ENCODE results near the gene GLRX3. TPM values are rescaled to one million over a fixed set of nuclear protein-coding genes. Genes with fewer than 3 reads are reported as not detected.

GLRX3 gene
- total RNA-seq, 2 donors from 2014 or later: 51.1 to 54.6 TPM

DNA sequence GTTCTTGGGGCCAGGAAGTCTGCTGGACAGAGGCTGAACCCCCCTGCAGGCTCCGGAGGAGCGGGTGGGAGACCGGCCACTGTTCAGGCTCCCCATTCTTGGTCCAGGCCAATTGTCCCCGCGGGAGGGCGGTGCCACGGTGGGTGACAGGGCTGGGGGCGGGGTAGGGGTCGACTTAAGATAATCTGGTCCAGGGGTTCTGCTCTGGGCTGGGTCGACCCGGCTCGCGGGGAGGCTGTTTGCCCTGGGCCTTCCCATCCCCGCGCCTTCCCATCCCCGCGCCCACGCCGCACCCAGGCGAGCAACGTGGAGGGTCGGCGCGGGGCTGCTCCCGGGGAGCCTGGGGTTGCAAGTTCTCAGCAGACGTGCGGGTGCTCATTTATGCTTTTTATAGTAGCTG, 7.3 kb upstream of the GLRX3 start:
- ATAC-seq (no peak), DNase-seq (no peak)
- intact Hi-C loops (cut with DNase I, micrococcal nuclease): no loop called here

DNA sequence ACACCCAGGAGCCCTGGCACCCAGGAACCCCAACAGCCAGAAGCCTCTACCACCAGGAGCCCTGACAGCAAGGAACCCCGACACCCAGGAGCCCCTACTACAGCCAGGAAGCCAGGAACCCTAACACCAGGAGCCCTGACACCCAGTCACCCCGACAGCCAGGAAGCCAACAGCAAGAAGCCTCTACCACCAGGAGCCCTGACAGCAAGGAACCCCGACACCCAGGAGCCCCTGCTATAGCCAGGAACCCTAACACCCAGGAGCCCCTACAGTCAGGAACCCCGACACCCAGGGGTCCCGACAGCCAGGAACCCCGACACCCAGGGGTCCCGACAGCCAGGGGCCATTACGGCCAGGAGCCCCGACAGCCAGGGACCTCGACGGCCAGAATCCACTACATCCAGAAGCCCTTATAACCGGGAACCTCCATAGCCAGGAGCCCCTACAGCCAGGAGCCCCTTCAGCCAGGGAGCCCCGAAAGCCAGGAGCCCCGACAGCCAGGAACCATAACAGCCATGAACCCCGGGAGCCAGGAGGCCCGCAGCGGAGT, 440 bp upstream of the GLRX3 start:
- no peak for DNase-seq
- intact Hi-C loops (cut with DNase I, micrococcal nuclease): no loop called here
- ATAC-seq: peak; percentile 9

DNA sequence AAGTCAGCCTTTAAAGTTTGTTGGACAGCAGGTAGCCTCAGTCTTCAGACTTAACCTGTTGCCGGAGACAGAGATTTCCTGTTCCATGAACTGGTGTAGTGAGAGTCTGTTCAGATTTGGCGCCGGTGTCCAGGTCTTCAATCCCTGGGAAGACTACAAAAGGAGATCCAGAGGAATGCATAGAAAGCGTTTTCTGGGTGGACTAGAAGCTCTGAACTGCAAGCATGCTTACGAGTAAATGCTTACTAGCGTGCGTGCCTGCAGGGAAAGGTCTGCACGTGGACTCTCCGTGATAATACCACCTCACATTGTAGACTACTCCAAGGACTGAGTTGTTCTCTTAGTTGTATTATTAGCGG, 878 bp downstream of the GLRX3 start:
- ATAC-seq (peak; percentile 5), DNase-seq (no peak)
- intact Hi-C loops (cut with DNase I, micrococcal nuclease): no loop called here

DNA sequence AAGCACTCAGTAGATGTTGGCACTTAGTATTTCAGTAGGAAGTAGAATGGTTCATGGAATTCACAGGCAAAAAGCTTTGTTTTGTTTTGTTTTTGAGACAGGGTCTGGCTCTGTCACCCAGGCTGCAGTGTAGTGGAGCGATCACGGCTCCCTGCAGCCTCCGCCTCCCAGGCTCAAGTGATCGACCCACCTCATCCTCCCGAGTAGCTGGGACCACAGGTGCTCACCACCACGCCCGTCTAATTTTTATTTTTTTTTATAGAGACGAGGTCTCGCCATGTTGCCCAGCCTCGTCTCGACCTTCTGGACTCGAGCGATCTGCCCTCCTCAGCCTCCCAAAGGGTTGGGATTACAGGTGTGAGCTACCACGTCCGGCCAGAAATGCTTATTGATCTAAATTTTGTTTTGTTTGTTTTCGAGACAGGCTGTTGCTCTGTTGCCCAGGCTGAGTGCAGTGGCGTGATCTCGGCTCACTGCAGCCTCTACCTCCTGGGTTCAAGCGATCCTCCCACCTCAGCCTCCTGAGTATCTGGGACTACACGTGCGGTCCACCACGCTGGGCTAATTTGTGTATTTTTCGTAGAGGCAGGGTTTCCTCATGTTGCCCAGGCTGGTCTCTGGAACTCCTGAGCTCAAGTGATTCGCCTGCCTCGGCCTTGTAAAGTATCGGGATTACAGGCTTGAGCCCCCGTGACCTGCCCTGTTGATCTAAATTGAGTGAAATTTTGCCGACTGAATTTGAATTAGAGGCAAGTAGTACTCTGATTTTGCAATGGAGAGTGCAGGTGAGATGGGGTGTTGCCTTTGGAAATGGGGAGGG, 1.7 kb downstream of the GLRX3 start:
- no peak for ATAC-seq
- intact Hi-C loops (cut with DNase I, micrococcal nuclease): no loop called here

DNA sequence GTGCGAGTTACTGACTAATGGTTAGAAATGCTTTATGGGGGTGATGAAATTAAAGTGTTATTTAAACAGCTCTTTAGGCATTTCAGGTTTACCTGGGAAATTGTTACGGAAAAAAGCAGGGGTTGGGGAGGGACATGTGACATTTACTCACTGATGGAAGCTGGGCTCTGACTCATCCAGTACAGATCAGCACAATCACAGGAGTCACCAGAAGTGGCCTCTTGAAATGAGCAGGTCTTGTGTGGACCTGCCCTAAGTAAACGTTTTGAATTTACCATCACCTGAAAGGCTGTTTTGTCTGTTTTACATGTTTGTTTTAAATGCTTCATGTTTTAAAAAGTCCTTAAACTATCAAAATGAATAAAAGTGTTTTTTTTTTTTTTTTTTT, 2.3 kb downstream of the GLRX3 start:
- intact Hi-C loops (cut with DNase I, micrococcal nuclease): no loop called here
- no peak for ATAC-seq
- no peak for DNase-seq

More for the DNA sequence above, 1.7 kb downstream of the GLRX3 start:
- no peak for DNase-seq

DNA sequence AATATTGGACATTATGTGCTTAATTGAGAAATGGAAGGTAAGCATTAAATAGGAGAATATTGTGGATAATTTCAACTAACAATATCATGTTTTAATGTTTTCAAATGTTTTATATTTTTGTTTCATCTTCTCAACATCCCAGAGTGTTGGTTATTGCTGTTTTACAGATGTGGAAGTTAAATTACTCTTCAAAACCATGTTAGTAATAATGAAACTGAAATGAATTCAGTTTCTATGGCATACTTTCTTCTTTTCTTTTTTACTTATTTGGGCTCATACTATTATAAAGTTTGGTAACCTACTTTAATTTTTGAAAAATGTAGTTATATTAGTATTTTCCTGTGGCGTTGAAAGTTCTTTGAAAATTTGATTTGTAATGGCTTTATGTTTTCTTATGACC, 4.2 kb downstream of the GLRX3 start:
- intact Hi-C loops (cut with DNase I, micrococcal nuclease): no loop called here
- no peak for ATAC-seq
- DNase-seq: no peak

DNA sequence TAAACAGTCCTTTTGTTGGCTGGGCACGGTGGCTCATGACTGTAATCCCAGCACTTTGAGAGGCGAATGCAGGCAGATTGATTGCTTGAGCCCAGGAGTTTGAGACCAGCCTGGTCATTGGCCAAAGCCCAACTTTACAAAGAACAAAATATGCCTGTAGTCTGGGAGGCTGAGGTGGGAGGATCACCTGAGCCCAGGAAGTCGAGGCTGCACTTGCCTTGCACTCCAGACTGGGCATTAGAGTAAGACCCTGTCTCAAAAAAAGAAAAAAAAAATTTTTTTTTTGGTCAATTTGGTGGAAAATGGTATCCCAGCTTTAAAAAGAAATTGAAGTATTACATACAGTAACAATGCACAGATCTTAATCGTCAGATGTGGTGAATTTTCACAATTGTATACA, 4.8 kb downstream of the GLRX3 start:
- intact Hi-C loops (cut with DNase I, micrococcal nuclease): no loop called here
- DNase-seq (no peak), ATAC-seq (no peak)

DNA sequence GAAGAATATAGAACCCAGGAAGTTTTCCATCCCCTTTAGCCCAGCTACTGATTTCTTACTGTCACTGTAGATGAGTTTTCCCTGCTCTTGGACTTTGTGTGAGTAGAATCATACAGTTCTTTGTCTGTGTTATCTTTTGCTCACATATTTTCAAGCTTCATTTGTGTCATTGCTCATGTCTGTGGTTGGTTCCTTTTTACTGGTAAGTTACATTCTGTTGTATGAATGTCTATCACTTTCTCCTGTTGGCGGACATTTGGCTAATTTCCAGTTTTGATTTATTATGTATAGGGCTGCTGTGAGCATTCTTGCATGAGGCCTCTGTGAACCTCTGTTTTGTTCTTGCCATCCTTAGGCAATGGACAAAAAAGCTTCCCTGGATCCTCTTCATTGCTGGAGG, 5.3 kb downstream of the GLRX3 start:
- DNase-seq: no peak
- intact Hi-C loops (cut with DNase I, micrococcal nuclease): no loop called here
- ATAC-seq: no peak

DNA sequence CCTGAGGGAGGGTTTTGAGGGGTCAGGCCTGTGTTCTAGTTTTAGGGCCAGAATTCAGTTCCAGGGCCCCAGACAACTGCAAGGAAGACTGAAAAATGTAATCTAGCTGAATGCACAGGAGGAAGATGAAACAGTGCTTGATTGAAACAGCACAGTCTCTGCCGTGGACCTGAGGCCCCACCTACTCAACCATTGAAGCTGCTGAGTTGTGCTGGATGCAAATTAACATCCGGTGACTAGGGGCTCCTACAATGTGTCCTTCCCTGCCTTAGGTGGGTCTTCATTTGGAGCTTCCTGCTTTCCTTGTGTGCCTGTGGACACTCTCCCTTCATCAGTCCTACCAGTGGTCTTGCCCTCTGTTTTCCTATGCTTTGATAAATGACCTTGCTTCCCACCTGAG, 5.7 kb downstream of the GLRX3 start:
- DNase-seq (no peak), ATAC-seq (no peak)
- intact Hi-C loops (cut with DNase I, micrococcal nuclease): no loop called here

DNA sequence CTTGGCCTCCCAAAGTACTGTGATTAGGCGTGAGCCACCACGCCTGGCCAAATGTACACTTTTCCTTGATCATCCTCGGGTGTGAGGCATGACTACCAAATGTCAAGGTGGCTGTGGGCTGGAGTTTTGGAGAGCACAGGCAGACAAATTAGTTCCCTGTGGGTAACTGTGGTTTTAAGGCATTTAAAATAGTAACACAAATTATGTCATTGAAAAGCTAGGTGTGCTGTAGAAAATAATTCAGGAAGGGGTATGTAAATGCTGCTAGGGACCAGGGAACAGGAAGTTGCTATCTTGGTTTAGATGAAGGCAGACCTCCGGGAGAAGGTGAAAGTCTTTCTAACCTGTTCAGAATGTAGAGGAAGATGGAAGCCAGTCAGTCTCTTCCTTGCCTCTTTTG, 9.9 kb downstream of the GLRX3 start:
- ATAC-seq (no peak), DNase-seq (no peak)
- intact Hi-C loops (cut with DNase I, micrococcal nuclease): no loop called here

DNA sequence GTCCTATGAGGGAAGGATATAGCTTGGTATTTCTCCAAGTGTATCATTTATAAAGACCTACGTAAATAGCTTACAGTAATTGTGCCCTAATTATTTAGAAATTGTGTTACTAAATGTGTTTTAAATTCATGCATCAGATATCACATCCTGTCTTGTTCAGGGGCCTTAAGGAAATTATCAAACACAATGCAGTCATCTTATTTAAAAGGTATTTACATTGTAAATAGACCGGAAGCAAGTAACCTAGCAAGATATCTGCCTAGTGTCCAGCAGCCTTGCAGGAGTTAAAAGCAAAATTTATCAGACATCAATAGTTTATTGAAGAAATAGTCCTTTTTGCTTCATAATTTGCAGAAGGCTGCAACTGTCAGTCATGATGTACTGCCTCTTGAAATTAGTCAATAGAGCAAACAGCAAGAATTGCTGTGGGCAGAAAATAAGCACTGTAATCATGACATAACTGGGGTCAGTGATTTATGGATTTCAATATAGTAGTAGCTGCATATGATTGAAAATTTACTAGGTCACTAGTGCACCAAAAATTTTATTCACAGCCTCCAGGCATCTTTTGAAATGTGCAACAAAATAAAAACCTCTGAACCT, 23.1 kb downstream of the GLRX3 start:
- intact Hi-C loops (cut with DNase I, micrococcal nuclease): no loop called here
- no peak for ATAC-seq

DNA sequence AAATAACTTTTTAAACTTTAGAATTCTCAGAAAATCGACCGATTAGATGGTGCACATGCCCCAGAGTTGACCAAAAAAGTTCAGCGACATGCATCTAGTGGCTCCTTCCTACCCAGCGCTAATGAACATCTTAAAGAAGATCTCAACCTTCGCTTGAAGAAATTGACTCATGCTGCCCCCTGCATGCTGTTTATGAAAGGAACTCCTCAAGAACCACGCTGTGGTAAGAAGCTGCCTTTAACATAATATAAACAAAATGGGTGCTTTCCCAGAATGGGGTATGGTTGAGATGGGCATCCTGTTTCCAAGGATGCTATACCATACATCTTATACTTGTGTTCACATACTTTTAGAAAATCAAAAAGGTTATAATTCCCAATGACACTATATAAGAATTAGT, 24.6 kb downstream of the GLRX3 start:
- DNase-seq: no peak
- ATAC-seq: no peak
- intact Hi-C loops (cut with DNase I, micrococcal nuclease): no loop called here

More for the DNA sequence above, 23.1 kb downstream of the GLRX3 start:
- DNase-seq: no peak

DNA sequence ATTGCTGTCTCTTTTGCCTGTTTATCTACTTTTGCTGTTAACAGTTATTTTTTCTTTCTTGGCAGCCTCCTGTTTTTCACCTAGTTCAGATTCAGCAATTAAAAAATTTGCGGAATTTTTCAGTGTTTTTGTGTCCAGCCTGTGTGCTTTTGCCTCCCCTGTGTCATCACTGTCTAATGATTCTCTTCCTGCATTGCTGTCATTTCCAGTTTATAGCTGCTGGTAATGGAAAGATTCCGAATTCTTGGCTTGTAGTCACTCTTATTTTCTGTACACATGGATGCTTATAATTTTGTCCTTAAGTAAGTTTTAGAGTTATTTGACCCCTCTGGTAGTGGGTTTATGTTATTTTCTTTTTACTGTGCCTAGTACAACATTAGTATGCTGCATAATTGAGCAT, 25.1 kb downstream of the GLRX3 start:
- DNase-seq: no peak
- intact Hi-C loops (cut with DNase I, micrococcal nuclease): no loop called here
- ATAC-seq: no peak

DNA sequence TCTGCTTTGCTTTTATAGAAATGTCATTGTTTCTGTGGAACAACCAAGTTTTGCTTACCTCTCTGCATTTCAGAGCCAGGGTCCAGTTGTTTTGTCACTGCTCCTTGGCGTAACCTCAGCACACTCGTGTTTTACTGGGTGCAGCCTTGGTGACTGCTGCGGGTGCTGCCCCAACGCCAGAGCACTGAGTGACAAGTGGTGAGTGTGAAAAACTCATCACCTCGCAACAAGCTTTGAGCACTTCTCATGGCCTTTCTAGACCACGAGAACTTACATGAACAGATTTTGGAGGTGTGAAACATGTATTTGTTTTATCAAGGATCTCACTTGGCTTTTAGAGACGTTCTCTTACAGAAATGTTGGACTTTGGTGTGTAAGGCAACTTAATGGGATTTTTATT, 31.0 kb downstream of the GLRX3 start:
- intact Hi-C loops (cut with DNase I, micrococcal nuclease): no loop called here
- no peak for DNase-seq
- ATAC-seq: no peak

DNA sequence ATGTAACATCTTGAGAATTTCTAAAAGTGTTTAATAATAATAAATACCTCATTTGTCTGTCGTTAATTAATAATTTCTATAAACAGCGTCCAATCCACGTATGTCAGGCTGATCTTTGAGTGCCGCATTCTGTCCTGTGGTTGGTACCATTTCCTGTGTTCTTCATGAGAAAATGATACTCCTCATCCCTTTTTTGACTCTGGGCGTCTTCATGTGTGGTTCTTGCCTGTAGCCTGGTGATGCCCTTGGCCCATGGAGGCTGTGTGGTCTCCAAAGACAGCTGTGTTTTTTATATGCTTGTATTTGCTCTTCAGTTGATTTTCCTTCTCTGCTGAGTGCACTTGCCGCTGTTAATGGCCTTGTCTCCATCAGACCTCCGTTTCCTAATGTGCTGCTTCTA, 31.5 kb downstream of the GLRX3 start:
- intact Hi-C loops (cut with DNase I, micrococcal nuclease): no loop called here
- ATAC-seq: no peak

DNA sequence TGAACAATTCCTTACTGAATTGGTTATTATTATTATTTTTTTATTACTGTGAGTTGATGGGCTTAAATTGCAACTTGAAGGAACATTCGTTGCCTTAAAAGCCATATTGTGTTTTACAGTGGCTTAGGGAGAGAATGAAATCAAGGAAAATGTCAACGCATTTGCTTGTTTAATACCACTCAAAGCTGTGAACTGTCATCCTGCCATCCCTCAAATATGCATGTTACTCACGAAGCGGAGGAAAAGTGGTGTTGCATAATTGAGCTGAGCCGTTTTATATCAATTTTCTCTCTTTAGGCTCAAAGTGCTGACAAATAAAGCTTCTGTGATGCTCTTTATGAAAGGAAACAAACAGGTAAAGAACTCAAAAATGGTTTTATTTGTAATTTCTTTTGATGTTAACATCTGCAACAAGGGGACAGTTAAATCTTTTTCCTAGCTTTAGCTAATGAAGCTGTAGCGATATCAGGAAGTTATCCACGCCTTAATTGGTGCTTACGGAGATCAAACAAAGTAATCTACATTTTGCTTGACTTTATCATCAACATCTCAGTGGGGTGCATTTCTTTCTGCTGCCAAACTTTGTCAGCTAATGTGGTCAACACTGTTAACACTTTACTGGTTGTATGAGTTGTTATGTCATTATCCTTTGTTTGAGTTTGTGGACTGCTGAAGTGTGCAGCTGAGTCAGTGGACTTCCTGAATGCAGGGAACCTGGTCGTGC, 33.1 kb downstream of the GLRX3 start:
- DNase-seq (no peak), ATAC-seq (no peak)
- intact Hi-C loops (cut with DNase I, micrococcal nuclease): no loop called here

More for the DNA sequence above, 31.5 kb downstream of the GLRX3 start:
- DNase-seq: no peak

DNA sequence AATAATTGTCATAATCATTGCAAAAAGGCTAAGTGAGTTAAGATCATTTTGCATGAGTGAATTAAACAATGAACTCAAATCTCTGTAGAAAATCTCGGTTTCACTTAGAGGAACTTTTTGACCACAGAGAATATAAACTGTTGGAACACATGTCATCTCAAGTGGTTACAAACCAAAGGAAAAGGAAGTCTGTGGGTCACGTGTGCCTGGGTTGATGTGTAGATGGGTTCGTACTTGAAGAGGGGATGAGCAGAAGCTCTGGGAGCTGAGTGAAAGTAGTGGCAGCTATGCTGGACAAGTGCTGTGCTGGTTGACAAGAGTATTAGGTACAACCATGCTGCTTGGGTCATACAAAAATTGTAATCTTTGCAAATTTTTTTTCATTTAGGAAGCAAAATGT, 35.0 kb downstream of the GLRX3 start:
- DNase-seq: no peak

DNA sequence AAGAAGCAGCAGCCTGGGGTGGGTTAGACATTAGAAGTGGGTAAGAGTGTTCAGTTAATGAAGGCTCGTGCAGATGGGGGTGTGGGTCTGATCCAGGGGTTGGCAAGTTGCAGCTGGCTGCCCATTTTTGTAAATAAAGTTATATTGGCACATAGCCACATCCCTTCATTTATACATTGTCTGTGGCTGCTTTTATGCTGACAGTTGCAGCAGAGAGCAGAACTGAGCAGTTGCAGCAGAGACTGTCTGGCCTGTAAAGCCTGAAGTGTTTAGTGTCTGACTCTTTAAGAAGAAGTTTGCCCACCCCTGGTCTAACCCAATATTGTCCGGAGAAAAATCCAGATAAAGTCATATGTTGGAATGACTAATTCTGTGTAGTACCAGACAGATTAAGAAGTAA, 38.1 kb downstream of the GLRX3 start:
- ATAC-seq (no peak), DNase-seq (no peak)
- intact Hi-C loops (cut with DNase I, micrococcal nuclease): no loop called here

More for the DNA sequence above, 35.0 kb downstream of the GLRX3 start:
- no peak for ATAC-seq
- intact Hi-C loops (cut with DNase I, micrococcal nuclease): no loop called here

DNA sequence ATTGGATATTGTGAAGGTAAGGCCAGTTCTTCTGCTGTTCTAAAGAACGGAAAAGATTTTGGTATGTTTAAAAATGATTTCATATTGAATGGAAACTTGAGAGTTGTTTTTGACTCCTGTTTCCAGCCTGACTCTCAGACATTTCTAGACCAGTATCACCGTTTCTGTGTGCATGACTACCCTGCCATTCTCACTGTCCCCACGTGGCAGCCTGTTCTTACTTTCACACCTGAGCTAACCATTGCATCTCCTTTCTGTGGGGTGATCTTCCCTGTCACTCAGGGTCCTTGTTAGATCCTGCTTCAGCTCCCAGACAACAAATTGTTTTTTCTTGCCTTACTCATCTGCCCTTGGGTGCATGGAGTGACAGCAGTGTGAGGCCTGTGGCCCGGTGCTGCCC, 38.9 kb downstream of the GLRX3 start:
- intact Hi-C loops (cut with DNase I, micrococcal nuclease): no loop called here
- ATAC-seq (no peak), DNase-seq (no peak)

DNA sequence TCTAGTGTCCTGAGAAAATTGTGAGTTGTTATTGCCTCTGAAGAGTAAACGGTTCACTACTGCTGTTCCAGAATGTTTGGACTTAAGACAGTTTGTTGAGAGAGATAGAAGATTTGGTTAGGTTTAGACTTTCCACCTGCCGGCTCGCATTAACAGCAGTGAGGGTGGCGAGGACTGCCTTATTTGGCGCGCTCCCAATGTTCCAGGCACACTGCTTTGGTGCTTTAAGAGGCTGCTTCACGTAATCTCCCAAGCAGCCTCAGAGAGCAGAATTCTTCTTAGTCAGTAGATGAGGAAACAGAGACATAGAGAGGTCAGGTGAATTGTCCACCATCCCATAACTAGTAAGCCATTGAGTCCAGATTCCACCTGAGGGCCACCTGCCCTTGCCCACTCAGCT, 41.1 kb downstream of the GLRX3 start:
- ATAC-seq: no peak
- intact Hi-C loops (cut with DNase I, micrococcal nuclease): no loop called here
- no peak for DNase-seq
